Fibroblast of lung (primary cell): Measurements from ENCODE around the gene USP47.

Source experiments
- CTCF ChIP-seq, 2 donors: IDR thresholded peaks in 1 of 2; conservative IDR thresholded peaks in 1 of 2; 1 replicate in 1 of 2; 2 replicates in 1 of 2; pipeline ENCODE4 v1.5.1; 2011 to 2012; ENCODE audit warnings: low read length in 2 of 2, control low read depth in 1 of 2, inconsistent platforms in 1 of 2, low read depth in 1 of 2, mild to moderate bottlenecking in 1 of 2
- EZH2 ChIP-seq: IDR thresholded peaks from 2 replicates; pipeline ENCODE4 v1.5.1; 2012; ENCODE audit warnings: low read length, control low read depth, mild to moderate bottlenecking; ENCODE audit errors: missing control alignments

- TF ChIP-seq CTCF (conservative IDR thresholded peaks at IDR 0.05 in 1 of 2, IDR thresholded peaks at IDR 0.05 in 1 of 2; ENCODE audit: low read depth in 1 of 2, low read length in 2 of 2) = no peak
- no peak for TF ChIP-seq EZH2
Measured at GRCh38 chr11:11866203-11866602, 24.4 kb downstream of the USP47 start.
